ENCODE measurements around the gene RABL2B. TPM values are rescaled to one million over a fixed set of nuclear protein-coding genes. Genes with fewer than 3 reads are reported as not detected.
"Not testable (repeated sequence)": the region's sequence is repeated elsewhere in the genome, so short reads cannot be mapped to it uniquely, and the experiment has no call there.

RABL2B gene
- polyA plus RNA-seq (ENCODE audit: insufficient read length in 4 of 4): 10 to 100 TPM; 48.2 to 70.8 (median 50.7) TPM

- peak; percentile 67 to 79 (median 72) for DNase-seq (ENCODE audit: low read depth in 4 of 4, low spot score in 3 of 4)
Measured at GRCh38 chr22:50783033-50783879, at the start of gene RABL2B. Gene RABL2B, minus strand, starts transcription at chr22:50783636. Its CDS starts 1,342 bp downstream, at chr22:50782294.

DNA sequence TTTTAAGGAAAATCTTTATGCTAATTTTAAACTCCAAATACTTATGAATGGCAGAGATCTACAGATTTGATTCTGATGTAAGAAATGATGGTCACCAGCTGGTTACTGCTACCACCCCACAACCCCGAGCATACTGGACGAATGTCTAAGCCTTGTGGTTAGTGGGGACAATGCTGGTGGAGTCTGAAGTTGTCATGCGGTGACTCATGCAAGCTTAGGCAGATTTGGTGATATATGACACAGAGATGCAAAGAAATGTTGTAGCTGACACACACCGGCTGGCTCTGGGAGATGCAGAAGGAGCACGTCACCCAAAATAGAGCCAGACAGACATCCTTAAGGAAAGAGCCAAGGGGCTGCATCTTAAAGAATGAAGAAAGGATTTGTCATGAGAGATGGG, 3.5 kb upstream of the RABL2B start:
- DNase-seq (ENCODE audit: low read depth in 4 of 4, low spot score in 3 of 4): not testable (repeated sequence)

DNA sequence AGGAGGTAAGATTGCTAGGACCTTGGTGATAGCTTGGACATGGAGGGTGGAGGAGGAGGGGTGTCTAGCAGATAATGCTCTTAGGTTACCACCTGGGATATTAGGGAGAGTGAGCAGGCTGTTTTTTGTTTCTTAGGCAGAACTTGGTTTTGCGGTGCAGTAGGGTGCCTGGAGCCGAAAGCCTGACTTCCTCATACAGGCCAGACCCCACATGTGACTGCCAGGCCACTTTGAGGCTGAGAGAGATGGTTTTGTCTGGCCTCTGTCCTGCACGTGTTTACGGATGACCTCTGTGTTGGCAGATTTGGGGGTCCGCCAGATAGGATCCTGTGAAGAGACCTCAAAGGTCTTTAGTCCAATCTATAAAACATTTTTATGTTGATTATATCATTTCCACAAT, 1.9 kb upstream of the RABL2B start:
- not testable (repeated sequence) for DNase-seq (ENCODE audit: low read depth in 4 of 4, low spot score in 3 of 4)

DNA sequence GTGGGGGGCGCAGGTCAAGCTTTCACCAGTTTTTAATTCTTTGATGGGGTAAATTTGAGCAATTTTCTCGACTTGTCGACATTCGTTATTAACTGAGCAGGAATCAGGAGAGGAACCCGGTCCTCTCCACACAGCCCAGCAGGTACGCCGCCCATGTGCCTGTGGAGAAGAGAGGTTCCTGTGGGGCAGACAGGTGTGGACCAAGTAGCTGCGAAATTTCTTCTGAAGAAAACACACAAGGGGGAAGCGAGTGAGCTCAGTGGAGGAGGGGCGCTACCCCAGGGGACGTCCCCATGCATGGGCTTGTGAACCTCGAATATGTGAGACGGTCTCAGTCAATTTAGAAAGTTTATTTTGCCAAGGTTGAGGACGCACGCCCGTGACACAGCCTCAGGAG, 442 bp upstream of the RABL2B start:
- not testable (repeated sequence) for DNase-seq (ENCODE audit: low read depth in 4 of 4, low spot score in 3 of 4)

DNA sequence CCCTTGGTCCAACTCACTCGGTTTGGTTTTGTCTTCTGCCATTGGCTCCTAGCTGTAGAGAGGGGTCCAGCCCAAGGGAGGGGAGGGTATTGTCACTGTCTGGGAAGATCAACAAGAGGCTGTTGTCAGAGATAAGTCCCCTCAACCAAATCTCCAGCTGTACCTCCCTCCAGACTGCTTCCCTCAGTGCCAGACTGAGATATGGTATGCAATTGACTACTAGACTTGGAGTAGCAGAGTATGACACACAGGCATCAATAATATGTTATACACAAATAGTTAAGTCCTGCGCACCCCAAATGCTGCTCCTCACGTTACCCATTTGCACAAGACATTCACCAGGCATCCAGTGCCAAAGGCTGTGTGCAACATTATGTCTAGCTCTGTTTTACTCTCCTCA, 1.2 kb downstream of the RABL2B start:
- DNase-seq (ENCODE audit: low read depth in 4 of 4, low spot score in 3 of 4): not testable (repeated sequence)

GRCh38 chr22:50780244-50780643, 3.2 kb downstream of the RABL2B start:
- DNase-seq (ENCODE audit: low read depth in 4 of 4, low spot score in 3 of 4): not testable (repeated sequence)

DNA sequence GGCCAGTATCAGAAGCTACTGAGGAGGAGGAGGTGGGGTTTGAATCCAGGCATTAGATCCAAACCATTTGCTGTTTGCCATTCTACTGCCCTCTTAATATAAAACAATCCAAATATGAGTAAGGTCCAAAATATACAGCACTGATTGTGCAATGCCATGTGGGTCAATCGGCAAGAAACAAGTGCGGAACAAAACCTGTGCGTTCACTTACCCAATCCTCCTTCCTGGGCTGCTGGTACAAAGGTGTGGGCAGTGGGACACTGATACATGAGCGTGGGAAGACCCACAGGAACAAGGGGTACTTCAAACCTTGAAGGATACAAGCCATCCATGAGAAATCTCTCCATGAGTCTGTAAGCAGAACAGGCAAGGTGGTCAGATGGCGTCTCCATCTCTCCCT, 5.8 kb downstream of the RABL2B start:
- DNase-seq (ENCODE audit: low read depth in 4 of 4, low spot score in 3 of 4): not testable (repeated sequence)

DNA sequence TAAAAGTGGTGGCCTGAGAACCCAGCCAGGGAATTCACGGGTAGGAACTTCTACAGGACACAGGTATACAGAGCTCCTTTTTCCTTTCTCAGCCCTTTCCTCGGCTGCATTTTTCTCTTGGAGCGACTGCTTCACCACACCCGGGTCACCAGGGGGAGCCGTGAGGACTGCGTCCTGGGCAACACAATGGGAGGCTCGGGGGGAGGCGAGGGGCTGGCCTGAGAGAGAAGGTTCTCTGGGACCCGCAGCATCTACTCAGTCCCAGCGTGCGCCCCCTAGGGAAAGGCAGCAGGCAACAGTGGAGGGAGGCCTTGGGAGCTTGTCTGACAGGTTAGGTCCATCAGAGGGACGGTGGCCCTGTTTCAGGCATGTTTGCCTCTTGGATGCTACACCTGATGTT, 8.3 kb downstream of the RABL2B start:
- DNase-seq (ENCODE audit: low read depth in 4 of 4, low spot score in 3 of 4): peak; percentile 16 to 57 (median 36)

DNA sequence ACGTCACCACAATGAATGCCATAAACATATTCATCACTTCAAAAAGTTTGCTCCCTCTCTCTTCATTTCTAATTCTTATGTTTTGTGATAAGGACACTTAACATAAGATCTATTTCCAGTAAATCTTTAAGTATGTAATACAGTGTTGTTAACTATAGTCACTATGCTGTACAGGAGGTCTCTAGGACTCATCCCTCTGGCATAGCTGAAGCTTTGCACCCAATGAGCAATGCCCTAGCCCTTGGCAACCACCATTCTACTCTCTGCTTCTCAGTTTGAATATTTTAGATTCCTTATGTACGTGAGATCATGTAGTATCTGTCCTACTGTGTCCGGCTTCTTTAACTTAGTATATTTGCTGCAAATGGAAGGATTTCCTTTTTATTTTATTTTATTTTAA, 19.1 kb downstream of the RABL2B start:
- DNase-seq (ENCODE audit: low read depth in 4 of 4, low spot score in 3 of 4): not testable (repeated sequence)

- DNase-seq (ENCODE audit: low read depth in 4 of 4, low spot score in 3 of 4): not testable (repeated sequence)
Measured at GRCh38 chr22:50761829-50762228, 21.6 kb downstream of the RABL2B start.

DNA sequence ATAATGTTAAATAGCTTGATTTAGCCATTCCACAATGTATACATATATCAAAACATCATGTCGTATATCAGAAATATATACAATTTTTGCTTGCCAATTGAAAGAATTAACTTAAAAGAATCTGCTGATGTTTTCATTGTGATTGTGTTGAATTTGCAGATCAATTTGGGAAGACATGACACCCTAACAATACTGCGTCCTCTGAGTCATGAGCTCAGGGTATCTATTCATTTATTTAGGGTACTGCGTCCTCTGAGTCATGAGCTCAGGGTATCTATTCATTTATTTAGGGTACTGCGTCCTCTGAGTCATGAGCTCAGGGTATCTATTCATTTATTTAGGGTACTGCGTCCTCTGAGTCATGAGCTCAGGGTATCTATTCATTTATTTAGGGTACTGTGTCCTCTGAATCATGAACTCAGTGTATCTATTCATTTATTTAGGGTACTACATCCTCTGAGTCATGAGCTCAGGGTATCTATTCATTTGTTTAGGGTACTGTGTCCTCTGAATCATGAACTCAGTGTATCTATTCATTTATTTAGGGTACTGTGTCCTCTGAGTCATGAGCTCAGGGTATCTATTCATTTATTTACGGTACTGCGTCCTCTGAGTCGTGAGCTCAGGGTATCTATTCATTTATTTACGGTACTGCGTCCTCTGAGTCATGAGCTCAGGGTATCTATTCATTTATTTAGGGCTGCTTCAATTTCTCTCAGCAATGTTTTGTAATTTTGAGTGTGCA, 23.7 kb downstream of the RABL2B start:
- DNase-seq (ENCODE audit: low read depth in 4 of 4, low spot score in 3 of 4): not testable (repeated sequence)

DNA sequence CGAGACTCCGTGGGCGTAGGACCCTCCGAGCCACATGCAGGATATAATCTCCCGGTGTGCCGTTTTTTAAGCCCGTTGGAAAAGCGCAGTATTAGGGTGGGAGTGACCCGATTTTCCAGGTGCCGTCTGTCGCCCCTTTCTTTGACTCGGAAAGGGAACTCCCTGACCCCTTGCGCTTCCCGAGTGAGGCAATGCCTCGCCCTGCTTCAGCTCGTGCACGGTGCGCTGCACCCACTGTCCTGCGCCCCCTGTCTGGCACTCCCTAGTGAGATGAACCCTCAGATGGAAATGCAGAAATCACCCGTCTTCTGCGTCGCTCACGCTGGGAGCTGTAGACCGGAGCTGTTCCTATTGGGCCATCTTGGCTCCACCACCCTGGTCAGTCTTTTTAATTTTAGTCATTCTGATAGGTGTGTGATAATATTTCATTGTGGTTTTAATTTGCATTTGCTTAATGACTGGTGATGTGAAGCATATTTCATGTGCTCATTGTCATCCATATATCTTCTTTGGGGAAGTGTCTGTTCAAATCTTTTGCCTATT, 26.4 kb downstream of the RABL2B start:
- DNase-seq (ENCODE audit: low read depth in 4 of 4, low spot score in 3 of 4): not testable (repeated sequence)

GRCh38 chr22:50756406-50756805, 27.0 kb downstream of the RABL2B start:
- DNase-seq (ENCODE audit: low read depth in 4 of 4, low spot score in 3 of 4): not testable (repeated sequence)

DNA sequence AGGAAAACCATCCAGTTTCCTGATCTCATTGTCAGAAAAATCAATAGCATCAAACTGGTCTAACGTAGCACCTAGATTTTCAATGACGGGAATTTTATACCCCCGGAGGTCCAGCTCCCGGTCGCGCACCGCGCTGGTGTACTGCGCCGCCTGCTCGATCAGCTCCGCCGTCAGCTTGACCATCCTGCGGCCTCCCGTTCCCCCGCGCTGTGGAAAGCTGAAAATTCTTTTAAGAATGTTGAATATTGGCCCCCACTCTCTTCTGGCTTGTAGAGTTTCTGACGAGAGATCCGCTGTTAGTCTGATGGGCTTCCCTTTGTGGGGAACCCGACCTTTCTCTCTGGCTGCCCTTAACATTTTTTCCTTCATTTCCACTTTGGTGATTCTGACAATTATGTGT, 28.2 kb downstream of the RABL2B start:
- not testable (repeated sequence) for DNase-seq (ENCODE audit: low read depth in 4 of 4, low spot score in 3 of 4)

DNA sequence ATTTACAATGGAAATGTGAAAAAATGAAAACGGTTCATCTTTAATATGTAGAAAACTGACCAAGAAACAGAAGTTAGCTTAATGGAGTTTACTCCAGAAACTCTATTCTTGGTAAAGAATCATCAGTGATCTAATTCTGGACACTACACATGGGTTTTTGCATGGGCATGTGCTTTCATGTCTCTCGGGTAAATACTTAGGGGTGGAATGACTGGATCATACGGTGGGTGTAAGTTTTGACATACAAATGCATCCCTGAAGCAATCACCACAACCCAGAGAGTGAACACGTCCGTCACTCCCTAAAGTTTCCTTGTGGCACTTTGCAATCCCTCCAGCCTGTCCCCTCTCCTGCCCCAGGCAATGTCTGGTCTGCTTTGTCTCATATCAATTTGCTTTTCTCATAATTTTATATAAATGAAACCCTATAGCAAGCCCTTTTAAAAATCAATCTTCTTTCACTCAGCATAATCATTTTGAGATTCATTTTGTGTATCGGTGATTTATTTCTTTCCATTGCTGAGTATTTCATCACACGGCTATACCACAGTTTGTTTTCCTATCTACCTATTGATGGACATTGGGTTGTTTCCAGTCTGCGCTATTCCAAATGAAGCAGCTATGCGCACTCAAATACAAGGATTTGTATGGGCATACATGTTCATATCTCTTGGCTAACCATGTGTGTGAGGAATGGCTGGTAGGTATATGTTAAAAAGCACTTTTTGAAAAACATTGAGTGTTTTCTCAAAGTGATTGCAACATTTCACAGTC, 33.9 kb downstream of the RABL2B start:
- not testable (repeated sequence) for DNase-seq (ENCODE audit: low read depth in 4 of 4, low spot score in 3 of 4)

GRCh38 chr22:50748630-50749029, 34.8 kb downstream of the RABL2B start:
- DNase-seq (ENCODE audit: low read depth in 4 of 4, low spot score in 3 of 4): not testable (repeated sequence)

- not testable (repeated sequence) for DNase-seq (ENCODE audit: low read depth in 4 of 4, low spot score in 3 of 4)
Measured at GRCh38 chr22:50747521-50747920, 35.9 kb downstream of the RABL2B start.

DNA sequence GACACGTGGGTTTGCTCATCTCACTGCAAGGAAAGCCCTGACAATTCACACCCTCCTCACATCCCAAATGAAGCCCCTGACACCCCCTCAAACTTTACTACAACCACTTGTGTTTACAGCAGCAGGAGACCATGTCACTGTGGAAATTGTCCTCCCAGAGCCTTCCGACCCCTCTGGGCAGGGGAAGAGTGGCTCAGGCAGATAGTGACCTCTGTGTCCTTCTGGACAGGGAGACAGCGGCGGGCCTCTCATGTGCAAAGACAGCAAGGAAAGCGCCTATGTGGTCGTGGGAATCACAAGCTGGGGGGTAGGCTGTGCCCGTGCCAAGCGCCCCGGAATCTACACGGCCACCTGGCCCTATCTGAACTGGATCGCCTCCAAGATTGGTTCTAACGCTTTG, 39.0 kb downstream of the RABL2B start:
- DNase-seq (ENCODE audit: low read depth in 4 of 4, low spot score in 3 of 4): not testable (repeated sequence)

DNA sequence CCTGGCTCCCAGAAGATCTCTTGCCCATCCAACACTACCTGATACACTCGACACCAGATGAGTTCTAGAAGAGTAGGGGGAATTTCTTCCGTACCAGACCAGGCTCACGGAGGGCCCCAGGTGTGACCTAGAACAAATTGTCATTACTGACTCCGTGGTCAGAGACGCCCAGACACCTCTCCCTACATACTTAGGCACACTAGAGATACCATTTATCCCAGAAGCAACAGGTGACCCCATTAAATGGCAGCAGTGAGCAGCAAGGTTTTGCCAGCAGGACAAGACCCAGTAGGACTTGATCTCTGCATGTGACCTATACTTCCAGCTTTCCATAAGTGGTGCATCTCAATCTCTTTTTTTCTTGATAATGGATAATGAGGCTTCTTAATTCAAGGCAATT, 42.7 kb downstream of the RABL2B start:
- not testable (repeated sequence) for DNase-seq (ENCODE audit: low read depth in 4 of 4, low spot score in 3 of 4)

GRCh38 chr22:50739894-50740293, 43.5 kb downstream of the RABL2B start:
- no peak for DNase-seq (ENCODE audit: low read depth in 4 of 4, low spot score in 3 of 4)

All from right renal pelvis (tissue), 4 donors.